HG02981 (cell line): ENCODE measurements around the gene PRDM12.

Experiments
- ATAC-seq: cut with Tn5 transposase; IDR thresholded peaks from one replicate; pipeline ENCODE4 v1.9.1; 2021; ENCODE audit warnings: mild to moderate bottlenecking, moderate library complexity; ENCODE audit not compliant: unreplicated experiment

PRDM12 gene

GRCh38 chr9:130664251-130665028 lies at the start of gene PRDM12:
PRDM12 (plus strand) TSS chr9:130664594; CDS start chr9:130664654, 60 bp downstream.
- ATAC-seq = no peak

- ATAC-seq = no peak
Measured at GRCh38 chr9:130616451-130616850, 47.9 kb upstream of the PRDM12 start.

- no peak for ATAC-seq
Measured at GRCh38 chr9:130623466-130623865, 40.9 kb upstream of the PRDM12 start.

- no peak for ATAC-seq
Measured at GRCh38 chr9:130624154-130624553, 40.2 kb upstream of the PRDM12 start.

GRCh38 chr9:130626249-130626996 lies 38.0 kb upstream of the PRDM12 start:
- no peak for ATAC-seq

- ATAC-seq = no peak
Measured at GRCh38 chr9:130627051-130627450, 37.3 kb upstream of the PRDM12 start.

GRCh38 chr9:130627896-130628792 lies 36.2 kb upstream of the PRDM12 start:
- no peak for ATAC-seq

- no peak for ATAC-seq
Measured at GRCh38 chr9:130629443-130630070, 34.8 kb upstream of the PRDM12 start.

GRCh38 chr9:130630071-130630450 lies 34.3 kb upstream of the PRDM12 start:
- ATAC-seq = no peak

GRCh38 chr9:130630506-130631330 lies 33.7 kb upstream of the PRDM12 start:
- ATAC-seq = no peak

- ATAC-seq = no peak
Measured at GRCh38 chr9:130631331-130632080, 32.9 kb upstream of the PRDM12 start.

GRCh38 chr9:130632081-130632710 lies 32.2 kb upstream of the PRDM12 start:
- ATAC-seq = no peak

GRCh38 chr9:130632841-130633240 lies 31.6 kb upstream of the PRDM12 start:
- ATAC-seq = no peak

- ATAC-seq = no peak
Measured at GRCh38 chr9:130633336-130634190, 30.8 kb upstream of the PRDM12 start.

GRCh38 chr9:130634191-130634768 lies 30.1 kb upstream of the PRDM12 start:
- ATAC-seq = no peak

GRCh38 chr9:130634801-130635200 lies 29.6 kb upstream of the PRDM12 start:
- no peak for ATAC-seq

- ATAC-seq = no peak
Measured at GRCh38 chr9:130635306-130635705, 29.1 kb upstream of the PRDM12 start.
